WTC11 (cell line): ENCODE measurements around the gene CCDC57.

Source experiments
- TP53 ChIP-seq: sonication (generic); formaldehyde crosslinking; IDR thresholded peaks from 2 replicates; pipeline ENCODE4 v1.8.1; 2023; ENCODE audit warnings: mild to moderate bottlenecking, missing genetic modification reagents
- ZNF121 ChIP-seq: sonication (generic); formaldehyde crosslinking; IDR thresholded peaks from 2 replicates; pipeline ENCODE4 v1.8.0; 2023; ENCODE audit warnings: missing genetic modification reagents
- ZNF138 ChIP-seq: sonication (generic); formaldehyde crosslinking; conservative IDR thresholded peaks from 2 replicates; pipeline ENCODE4 v1.8.1; 2022; ENCODE audit warnings: mild to moderate bottlenecking, moderate library complexity, missing genetic modification reagents
- TF ChIP-seq, protein P1 (sequence below): fragments of 200-600 bp; IDR thresholded peaks from 2 replicates; pipeline ENCODE4 v1.8.0; 2022; ENCODE audit warnings: antibody characterized with exemption
- TF ChIP-seq, protein P2 (sequence below): fragments of 250-450 bp; sonication (Bioruptor Pico); IDR thresholded peaks from 2 replicates; pipeline ENCODE4 v1.9.0; 2021; ENCODE audit warnings: mild to moderate bottlenecking
- TF ChIP-seq, protein P3 (sequence below): sonication (generic); formaldehyde crosslinking; IDR thresholded peaks from 2 replicates; pipeline ENCODE4 v1.8.0; 2022; ENCODE audit warnings: mild to moderate bottlenecking, missing genetic modification reagents

DNA sequence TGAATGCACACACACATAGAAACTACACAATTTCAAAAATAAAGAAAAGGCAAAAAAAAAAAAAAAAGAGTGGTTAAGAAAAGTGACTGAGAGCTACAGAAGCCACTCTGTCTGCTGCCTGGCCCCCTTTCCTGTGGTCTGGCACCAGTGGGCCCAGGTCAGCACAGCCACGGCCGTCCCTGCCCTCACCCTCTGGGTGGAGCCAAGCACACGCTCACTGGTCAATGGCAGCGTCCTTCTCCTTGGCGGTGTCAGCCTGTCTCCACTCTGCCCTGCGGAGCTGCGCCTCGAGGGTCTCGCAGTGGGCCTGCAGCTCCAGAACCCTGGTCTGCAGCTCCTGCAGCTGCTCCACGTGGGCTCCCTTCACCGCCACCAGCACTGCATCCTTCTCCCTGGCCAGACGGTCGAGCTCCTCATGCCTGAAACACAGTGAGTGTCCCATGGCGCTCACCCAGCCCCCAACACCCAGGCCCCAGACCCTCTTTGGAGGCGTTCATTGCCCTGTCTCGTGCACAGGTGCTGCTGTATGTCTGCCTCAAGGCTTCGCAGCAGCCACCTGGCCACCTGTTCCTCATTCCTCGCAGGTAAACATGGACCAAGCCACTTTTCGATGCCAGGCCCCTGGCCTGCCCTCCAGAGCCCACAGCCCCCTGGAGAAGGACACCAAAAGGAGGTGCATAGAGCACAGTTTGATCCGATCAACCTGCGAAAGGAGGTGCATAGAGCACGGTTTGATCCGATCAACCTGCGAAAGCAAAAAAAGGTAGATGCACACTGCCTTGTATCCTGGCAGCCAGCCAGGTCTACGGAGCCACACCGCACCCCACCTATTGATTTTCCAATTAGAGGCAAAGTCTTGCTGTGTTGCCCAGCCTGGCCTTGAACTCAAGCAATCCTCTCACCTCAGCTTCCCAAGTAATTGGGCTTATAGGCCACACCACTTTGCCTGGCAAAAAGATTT is 24.4 kb downstream of the CCDC57 start:
- no peak for TF ChIP-seq ZNF121
- TF ChIP-seq, protein P1, sequence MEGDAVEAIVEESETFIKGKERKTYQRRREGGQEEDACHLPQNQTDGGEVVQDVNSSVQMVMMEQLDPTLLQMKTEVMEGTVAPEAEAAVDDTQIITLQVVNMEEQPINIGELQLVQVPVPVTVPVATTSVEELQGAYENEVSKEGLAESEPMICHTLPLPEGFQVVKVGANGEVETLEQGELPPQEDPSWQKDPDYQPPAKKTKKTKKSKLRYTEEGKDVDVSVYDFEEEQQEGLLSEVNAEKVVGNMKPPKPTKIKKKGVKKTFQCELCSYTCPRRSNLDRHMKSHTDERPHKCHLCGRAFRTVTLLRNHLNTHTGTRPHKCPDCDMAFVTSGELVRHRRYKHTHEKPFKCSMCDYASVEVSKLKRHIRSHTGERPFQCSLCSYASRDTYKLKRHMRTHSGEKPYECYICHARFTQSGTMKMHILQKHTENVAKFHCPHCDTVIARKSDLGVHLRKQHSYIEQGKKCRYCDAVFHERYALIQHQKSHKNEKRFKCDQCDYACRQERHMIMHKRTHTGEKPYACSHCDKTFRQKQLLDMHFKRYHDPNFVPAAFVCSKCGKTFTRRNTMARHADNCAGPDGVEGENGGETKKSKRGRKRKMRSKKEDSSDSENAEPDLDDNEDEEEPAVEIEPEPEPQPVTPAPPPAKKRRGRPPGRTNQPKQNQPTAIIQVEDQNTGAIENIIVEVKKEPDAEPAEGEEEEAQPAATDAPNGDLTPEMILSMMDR: no peak
- TF ChIP-seq TP53 (CRISPR knock-in tag): no peak
- TF ChIP-seq, protein P2, sequence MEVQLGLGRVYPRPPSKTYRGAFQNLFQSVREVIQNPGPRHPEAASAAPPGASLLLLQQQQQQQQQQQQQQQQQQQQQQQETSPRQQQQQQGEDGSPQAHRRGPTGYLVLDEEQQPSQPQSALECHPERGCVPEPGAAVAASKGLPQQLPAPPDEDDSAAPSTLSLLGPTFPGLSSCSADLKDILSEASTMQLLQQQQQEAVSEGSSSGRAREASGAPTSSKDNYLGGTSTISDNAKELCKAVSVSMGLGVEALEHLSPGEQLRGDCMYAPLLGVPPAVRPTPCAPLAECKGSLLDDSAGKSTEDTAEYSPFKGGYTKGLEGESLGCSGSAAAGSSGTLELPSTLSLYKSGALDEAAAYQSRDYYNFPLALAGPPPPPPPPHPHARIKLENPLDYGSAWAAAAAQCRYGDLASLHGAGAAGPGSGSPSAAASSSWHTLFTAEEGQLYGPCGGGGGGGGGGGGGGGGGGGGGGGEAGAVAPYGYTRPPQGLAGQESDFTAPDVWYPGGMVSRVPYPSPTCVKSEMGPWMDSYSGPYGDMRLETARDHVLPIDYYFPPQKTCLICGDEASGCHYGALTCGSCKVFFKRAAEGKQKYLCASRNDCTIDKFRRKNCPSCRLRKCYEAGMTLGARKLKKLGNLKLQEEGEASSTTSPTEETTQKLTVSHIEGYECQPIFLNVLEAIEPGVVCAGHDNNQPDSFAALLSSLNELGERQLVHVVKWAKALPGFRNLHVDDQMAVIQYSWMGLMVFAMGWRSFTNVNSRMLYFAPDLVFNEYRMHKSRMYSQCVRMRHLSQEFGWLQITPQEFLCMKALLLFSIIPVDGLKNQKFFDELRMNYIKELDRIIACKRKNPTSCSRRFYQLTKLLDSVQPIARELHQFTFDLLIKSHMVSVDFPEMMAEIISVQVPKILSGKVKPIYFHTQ (CRISPR knock-in tag): no peak
- TF ChIP-seq, protein P3, sequence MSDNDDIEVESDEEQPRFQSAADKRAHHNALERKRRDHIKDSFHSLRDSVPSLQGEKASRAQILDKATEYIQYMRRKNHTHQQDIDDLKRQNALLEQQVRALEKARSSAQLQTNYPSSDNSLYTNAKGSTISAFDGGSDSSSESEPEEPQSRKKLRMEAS (CRISPR knock-in tag): no peak
- no peak for TF ChIP-seq ZNF138 (CRISPR knock-in tag)
